ENCODE data around the gene MIA3.

DNA sequence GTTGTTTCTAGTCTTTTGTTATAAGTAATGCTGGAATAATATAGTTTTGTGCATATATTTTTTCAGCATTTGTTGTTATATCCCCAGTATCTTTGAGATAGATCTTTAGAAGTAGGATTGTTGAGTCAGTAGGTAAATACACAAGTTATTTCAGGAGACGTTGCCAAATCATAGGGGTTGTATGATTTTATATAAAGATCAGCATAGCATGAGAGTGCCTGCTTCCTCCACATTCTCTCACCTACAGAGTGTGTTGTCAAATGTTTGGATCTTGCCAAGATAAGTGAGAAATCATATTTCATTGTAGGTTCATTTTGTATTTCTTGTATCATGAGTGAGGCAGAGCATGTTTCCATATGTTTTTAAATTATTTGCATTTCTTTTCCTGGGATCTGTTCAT is 24.6 kb downstream of the MIA3 start:
- TF ChIP-seq, protein P1, sequence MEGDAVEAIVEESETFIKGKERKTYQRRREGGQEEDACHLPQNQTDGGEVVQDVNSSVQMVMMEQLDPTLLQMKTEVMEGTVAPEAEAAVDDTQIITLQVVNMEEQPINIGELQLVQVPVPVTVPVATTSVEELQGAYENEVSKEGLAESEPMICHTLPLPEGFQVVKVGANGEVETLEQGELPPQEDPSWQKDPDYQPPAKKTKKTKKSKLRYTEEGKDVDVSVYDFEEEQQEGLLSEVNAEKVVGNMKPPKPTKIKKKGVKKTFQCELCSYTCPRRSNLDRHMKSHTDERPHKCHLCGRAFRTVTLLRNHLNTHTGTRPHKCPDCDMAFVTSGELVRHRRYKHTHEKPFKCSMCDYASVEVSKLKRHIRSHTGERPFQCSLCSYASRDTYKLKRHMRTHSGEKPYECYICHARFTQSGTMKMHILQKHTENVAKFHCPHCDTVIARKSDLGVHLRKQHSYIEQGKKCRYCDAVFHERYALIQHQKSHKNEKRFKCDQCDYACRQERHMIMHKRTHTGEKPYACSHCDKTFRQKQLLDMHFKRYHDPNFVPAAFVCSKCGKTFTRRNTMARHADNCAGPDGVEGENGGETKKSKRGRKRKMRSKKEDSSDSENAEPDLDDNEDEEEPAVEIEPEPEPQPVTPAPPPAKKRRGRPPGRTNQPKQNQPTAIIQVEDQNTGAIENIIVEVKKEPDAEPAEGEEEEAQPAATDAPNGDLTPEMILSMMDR (IDR thresholded peaks at IDR 0.05 in 4 of 5, conservative IDR thresholded peaks at IDR 0.05 in 1 of 5), result no peak
- TF ChIP-seq POLR2A (IDR thresholded peaks at IDR 0.05), result no peak

Data from gastrocnemius medialis (tissue), 4 donors.